ENCODE measurements around the gene LHPP. TPM values are rescaled to one million over a fixed set of nuclear protein-coding genes. Genes with fewer than 3 reads are reported as not detected.

LHPP gene
- total RNA-seq, 4 donors from 2014 or later = 34.2 to 76.7 (median 38.2) TPM

GRCh38 chr10:124525751-124526600, 64.4 kb downstream of the LHPP start:
- peak in 1 of 3 donors; percentile 33 for DNase-seq

GRCh38 chr10:124526621-124527267, 65.1 kb downstream of the LHPP start:
- H3K27ac ChIP-seq = no peak overlapping the region
- no peaks in the 10 kb centered on the region for H3K36me3 ChIP-seq
- H3K9me3 ChIP-seq = no peaks in the 10 kb centered on the region
- TF ChIP-seq POLR2A (IDR thresholded peaks at IDR 0.05) = no peak
- no peak for TF ChIP-seq CTCF (IDR thresholded peaks at IDR 0.05)
- no peaks in the 10 kb centered on the region for H3K27me3 ChIP-seq
- DNase-seq = peak in 1 of 3 donors; percentile 43
- peaks cover 0 to 30% (median 11%) of the 10 kb centered on the region in 4 donors for H3K4me1 ChIP-seq
- no peak overlapping the region for H3K4me3 ChIP-seq

More at GRCh38 chr10:124525751-124526600, 64.4 kb downstream of the LHPP start:
- Histone ChIP-seq H3K36me3 (no peaks in the 10 kb centered on the region), H3K4me3 (no peak overlapping the region), H3K4me1 (peaks cover 0 to 30% (median 11%) of the 10 kb centered on the region in 4 donors), H3K9me3 (no peaks in the 10 kb centered on the region), H3K27ac (peak overlapping the region in 1 of 4 donors; percentile 49), H3K27me3 (no peaks in the 10 kb centered on the region)
- TF ChIP-seq CTCF (IDR thresholded peaks at IDR 0.05) (no peak), POLR2A (IDR thresholded peaks at IDR 0.05) (no peak)

- Histone ChIP-seq H3K27me3 (no peaks in the 10 kb centered on the region), H3K27ac (no peak overlapping the region), H3K4me1 (peaks cover 0 to 24% (median 10%) of the 10 kb centered on the region in 4 donors), H3K36me3 (no peaks in the 10 kb centered on the region), H3K4me3 (no peak overlapping the region), H3K9me3 (no peaks in the 10 kb centered on the region)
- DNase-seq = no peak
- no peak for TF ChIP-seq CTCF (IDR thresholded peaks at IDR 0.05)
- TF ChIP-seq POLR2A (IDR thresholded peaks at IDR 0.05) = no peak
These were observed 66.3 kb downstream of the LHPP start for GRCh38 chr10:124527874-124528395.

GRCh38 chr10:124529661-124530214, 68.1 kb downstream of the LHPP start:
- Histone ChIP-seq H3K4me3 (no peak overlapping the region), H3K27ac (no peak overlapping the region), H3K27me3 (no peaks in the 10 kb centered on the region), H3K9me3 (no peaks in the 10 kb centered on the region), H3K36me3 (no peaks in the 10 kb centered on the region), H3K4me1 (peaks cover 0 to 16% (median 8%) of the 10 kb centered on the region in 4 donors)
- no peak for TF ChIP-seq POLR2A (IDR thresholded peaks at IDR 0.05)
- TF ChIP-seq CTCF (IDR thresholded peaks at IDR 0.05) = no peak
- no peak for DNase-seq

GRCh38 chr10:124530215-124530665, 68.6 kb downstream of the LHPP start:
- Histone ChIP-seq H3K4me1 (peaks cover 0 to 16% (median 6%) of the 10 kb centered on the region in 4 donors), H3K36me3 (no peaks in the 10 kb centered on the region), H3K27me3 (no peaks in the 10 kb centered on the region), H3K4me3 (no peak overlapping the region), H3K27ac (no peak overlapping the region), H3K9me3 (no peaks in the 10 kb centered on the region)
- peak; percentile 92 to 95 (median 93) for DNase-seq
- TF ChIP-seq POLR2A (IDR thresholded peaks at IDR 0.05) (no peak), CTCF (IDR thresholded peaks at IDR 0.05) (peak; percentile 81 to 93 (median 90))

Data from Peyer's patch (tissue), 4 donors.